Coronary artery (tissue), 2 donors: ENCODE results near the gene BRD7.

Experiments
- DNase-seq: peaks from one replicate; pipeline ENCODE4 v3.0.0-alpha.2; 2017; ENCODE audit warnings: low spot score
- H3K27ac ChIP-seq, 2 donors: fragments of 200-600 bp; sonication (generic); one replicate each; pipeline ENCODE4 v1.5.1; 2016 to 2019
- H3K4me3 ChIP-seq: fragments of 200-600 bp; sonication (generic); 2 replicates; pipeline ENCODE4 v1.5.1; 2016; ENCODE audit warnings: mild to moderate bottlenecking, moderate library complexity
- TF ChIP-seq, protein P1 (sequence below): fragments of 200-600 bp; sonication (generic); IDR thresholded peaks from one replicate; pipeline ENCODE4 v1.5.1; 2019; ENCODE audit warnings: antibody characterized with exemption

The BRD7 gene

GRCh38 chr16:50266337-50267091, 102.3 kb downstream of the BRD7 start, which contains the start of gene ADCY7:
ADCY7 (plus strand) TSS chr16:50266551; CDS start chr16:50288180, 21,629 bp downstream.
- no peak for DNase-seq
- TF ChIP-seq, protein P1, sequence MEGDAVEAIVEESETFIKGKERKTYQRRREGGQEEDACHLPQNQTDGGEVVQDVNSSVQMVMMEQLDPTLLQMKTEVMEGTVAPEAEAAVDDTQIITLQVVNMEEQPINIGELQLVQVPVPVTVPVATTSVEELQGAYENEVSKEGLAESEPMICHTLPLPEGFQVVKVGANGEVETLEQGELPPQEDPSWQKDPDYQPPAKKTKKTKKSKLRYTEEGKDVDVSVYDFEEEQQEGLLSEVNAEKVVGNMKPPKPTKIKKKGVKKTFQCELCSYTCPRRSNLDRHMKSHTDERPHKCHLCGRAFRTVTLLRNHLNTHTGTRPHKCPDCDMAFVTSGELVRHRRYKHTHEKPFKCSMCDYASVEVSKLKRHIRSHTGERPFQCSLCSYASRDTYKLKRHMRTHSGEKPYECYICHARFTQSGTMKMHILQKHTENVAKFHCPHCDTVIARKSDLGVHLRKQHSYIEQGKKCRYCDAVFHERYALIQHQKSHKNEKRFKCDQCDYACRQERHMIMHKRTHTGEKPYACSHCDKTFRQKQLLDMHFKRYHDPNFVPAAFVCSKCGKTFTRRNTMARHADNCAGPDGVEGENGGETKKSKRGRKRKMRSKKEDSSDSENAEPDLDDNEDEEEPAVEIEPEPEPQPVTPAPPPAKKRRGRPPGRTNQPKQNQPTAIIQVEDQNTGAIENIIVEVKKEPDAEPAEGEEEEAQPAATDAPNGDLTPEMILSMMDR: no peak
- Histone ChIP-seq H3K27ac (peak within 1 kb of the TSS in 1 of 2 donors; percentile 76), H3K4me3 (peak within 1 kb of the TSS; percentile 64)
